HG02840 (cell line): ENCODE results near the gene CD1B.
A peak's percentile ranks its signal among the peaks of the same experiment; 100 is the strongest.
"Not testable (repeated sequence)": the region's sequence is repeated elsewhere in the genome, so short reads cannot be mapped to it uniquely, and the experiment has no call there.

ENCODE experiments used
- ATAC-seq: cut with Tn5 transposase; IDR thresholded peaks from one replicate; pipeline ENCODE4 v1.9.1; 2021; ENCODE audit warnings: mild to moderate bottlenecking, moderate library complexity, moderate number of reproducible peaks; ENCODE audit not compliant: unreplicated experiment, low FRiP score

CD1B gene

DNA sequence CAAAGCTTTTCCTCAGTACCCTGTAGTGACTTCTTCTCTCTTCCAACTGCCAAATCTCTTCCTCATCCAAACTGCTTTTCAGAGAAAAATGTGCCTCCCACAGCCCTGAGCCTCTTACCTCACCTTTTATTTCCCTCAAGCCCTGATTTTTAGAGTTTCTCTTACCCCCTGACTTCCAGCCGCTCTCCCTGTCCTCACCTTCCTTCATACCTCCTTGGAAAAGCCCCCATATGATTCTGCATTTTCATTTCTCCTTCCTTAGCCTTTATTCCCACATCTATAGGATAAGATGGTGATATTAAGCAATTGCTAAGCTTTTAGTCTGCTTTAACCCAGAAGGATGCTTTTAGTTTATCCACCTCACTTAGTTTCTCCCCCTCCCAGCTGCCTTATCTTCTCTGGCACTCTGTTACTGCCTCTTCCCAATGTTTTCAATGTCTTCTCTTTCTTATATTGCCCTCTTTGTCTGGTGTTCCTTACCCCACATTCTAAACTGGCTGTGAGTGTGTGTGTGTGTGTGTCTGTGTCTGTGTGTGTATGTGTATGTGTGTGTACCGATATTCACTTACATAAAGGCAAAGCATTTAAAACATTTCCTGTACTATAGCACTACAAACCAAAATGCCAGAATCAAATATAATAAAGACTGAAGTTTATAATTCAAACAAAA, at the start of gene CD1B:
Gene CD1B, minus strand, starts transcription at position 51 of the 670 bp plus-strand sequence. CDS start 108 bp downstream, outside the sequence.
- ATAC-seq, result no peak

- ATAC-seq, result no peak
These were observed 43.5 kb upstream of the CD1B start for GRCh38 chr1:158374860-158375259.

DNA sequence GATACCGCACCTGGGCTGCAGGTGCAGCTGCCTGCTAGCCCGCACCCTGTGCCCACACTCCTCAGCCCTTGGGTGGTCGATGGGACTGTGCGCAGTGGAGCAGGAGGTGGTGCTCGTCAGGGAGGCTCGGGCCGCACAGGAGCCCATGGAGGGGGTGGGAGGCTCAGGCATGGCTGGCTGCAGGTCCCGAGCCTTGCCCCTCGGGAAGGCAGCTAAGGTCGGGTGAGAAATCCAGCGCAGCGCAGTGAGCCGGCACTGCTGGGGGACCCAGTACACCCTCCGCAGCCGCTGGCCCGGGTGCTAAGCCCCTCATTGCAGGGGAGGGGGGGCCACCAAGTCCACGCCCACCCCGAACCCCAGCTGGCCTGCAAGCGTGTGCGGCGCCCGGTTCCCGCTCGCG, 42.8 kb upstream of the CD1B start:
- not testable (repeated sequence) for ATAC-seq

DNA sequence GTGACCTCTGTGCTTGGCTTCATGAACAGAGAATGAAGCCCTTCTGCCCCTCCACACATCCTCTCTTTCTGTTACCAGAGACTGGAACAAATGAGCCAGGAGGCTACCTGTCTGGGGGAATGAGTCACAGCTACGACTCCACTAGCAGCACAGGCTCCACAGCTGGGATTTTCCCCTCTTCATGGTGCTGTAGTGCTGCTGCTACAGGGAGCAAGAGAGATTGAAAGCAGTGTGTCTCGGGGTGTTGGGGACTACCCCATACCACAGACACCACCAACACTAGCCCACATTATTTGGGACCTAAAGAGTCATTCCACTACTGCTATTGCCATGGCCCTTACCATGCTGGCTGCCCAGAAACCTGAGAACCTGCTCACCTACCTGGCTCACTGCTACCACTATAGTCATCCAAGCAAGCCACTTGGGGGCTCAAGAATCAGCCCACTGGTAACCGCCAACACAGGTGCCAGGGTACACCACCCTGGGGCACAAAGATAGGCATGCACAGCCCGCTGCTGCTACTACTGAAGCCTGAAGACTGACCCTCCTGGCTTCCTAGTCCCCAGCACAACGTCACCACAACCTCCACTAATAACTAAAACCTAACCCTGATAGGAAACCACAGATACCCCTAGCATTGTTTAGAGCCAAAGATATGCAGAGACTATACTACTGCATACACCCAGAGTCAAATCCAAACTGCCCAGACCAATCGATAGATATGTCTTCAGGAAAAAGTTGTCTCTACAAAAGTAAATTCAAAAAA, 40.0 kb upstream of the CD1B start:
- peak; percentile 84 for ATAC-seq

DNA sequence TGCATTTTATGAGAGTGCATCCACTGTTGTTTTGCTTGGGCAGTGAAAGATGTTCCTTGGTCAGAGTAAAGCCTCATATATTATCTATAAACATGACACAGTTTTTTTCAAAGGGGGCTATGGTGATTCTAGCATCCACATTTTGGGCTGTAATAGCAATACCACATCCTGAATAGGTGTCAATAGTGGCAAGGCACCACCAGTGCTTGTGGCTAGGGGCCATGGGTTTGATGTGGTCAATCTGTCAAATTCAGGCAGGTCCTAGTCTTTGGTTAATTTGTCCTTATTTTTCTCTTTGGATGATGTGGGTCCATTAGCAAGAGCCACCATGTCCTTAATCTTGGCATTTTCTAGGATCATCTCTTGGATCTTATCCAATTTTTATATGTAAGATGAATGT, 35.5 kb upstream of the CD1B start:
- no peak for ATAC-seq

DNA sequence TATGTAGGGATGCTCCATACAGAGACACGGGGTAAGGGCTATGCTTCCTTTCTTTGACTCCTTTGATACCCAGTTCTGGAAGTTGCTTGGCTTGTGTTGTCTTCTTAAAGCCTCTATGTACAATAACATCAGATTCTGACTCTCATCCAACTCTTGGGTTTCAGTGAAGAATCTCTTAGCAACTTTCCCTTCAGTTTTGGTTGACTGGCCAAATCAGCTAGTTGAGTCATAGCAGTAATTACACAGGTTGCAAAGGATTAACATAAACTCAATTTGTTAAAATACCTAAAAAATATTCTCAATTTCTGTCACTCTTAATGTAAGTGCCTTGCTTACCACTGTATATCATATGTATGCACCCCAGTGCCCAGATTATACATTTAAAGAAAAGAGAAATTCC, 31.6 kb upstream of the CD1B start:
- ATAC-seq, result no peak

GRCh38 chr1:158362482-158362881, 31.2 kb upstream of the CD1B start:
- no peak for ATAC-seq

GRCh38 chr1:158357441-158357840, 26.1 kb upstream of the CD1B start:
- no peak for ATAC-seq

- no peak for ATAC-seq
These were observed 25.3 kb upstream of the CD1B start for GRCh38 chr1:158356616-158357015.

- ATAC-seq, result no peak
These were observed 24.5 kb upstream of the CD1B start for GRCh38 chr1:158355773-158356285.

GRCh38 chr1:158354255-158354654, 22.9 kb upstream of the CD1B start:
- no peak for ATAC-seq

- ATAC-seq, result no peak
These were observed 22.2 kb upstream of the CD1B start, which contains the start of gene CD1E for GRCh38 chr1:158353303-158354075. Gene CD1E, plus strand, starts transcription at chr1:158353894. Its CDS starts 95 bp downstream, at chr1:158353989.

- not testable (repeated sequence) for ATAC-seq
These were observed 17.6 kb upstream of the CD1B start for GRCh38 chr1:158348946-158349345.

DNA sequence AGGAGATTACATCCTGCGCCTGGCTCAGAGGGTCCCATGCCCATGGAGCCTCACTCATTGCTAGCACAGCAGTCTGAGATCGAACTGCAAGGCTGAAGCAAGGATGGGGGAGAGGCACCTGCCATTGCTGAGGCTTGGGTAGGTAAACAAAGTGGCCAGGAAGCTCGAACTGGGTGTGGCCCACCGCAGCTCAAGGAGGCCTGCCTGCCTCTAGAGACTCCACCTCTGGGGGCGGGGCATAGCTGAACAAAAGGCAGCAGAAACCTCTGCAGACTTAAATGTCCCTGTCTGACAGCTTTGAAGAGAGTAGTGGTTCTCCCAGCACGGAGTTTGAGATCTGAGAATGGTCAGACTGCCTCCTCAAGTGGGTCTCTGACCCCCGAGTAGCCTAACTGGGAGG, 5.1 kb upstream of the CD1B start:
- not testable (repeated sequence) for ATAC-seq

DNA sequence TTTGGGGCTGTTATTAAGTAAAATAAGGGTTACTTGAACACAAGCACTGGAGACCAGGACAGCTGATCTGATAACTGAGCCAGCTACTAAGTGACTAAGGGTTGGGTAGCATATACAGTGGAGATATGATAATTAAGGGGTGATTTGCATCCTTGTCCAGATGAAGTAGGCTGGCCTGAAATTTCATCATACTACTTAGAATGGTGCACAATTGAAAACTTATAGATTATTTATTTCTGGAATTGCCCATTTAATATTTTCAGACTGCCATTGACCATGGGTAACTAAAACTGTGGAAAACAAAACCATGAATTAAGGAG, 3.8 kb upstream of the CD1B start:
- no peak for ATAC-seq

DNA sequence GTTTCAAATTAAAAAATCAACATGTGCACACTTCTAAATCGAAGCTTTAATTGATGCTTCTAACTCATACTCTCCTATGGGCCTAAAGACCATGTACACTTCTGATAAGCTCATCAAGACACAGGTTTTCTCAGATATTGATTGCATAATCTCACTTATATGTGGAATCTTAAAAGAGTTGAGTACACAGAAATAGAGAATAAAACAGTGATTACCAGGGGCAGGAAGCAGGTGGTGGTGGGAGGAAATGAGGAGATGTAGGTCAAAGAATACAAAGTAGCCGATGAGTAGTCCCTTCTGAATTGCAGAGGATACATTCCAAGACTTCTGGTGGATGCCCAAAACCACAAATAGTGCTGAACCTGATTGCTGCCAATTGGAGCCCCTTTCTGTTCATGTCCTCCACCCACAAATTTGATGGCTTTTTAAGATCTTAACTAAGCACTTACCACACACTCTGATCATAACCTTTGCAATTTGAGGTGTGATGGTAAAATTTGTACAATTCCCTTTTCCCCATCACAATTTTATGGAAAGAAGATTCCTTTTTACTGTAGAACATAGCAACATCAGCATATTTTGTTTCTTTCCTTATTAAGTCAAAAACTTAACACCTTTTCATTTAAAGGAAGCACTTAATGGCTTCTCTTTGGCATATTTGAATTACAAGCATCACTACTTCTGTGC, 3.3 kb upstream of the CD1B start:
- ATAC-seq, result no peak

GRCh38 chr1:158333405-158334155, 2.2 kb upstream of the CD1B start:
- no peak for ATAC-seq

DNA sequence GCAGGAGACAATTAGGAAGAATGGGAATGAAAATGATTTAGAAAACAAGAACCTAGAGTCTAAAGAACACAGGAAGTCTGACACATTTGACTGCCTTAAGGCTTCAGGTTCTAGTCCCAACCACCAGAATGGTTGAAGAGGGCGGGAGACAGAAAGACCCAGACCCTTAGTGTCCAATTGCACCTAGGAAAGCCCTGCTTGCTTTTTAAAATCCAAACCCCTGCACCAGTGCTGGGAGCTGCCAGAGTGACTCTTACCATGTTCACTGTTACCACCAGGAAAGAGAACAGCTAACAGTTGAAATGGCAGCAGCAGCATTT, 265 bp downstream of the CD1B start:
- no peak for ATAC-seq

GRCh38 chr1:158330391-158331105, 783 bp downstream of the CD1B start:
- no peak for ATAC-seq
